ENCODE data around the gene CCDC196. TPM values are rescaled to one million over a fixed set of nuclear protein-coding genes. Genes with fewer than 3 reads are reported as not detected.

CCDC196 gene
- total RNA-seq, 4 donors from 2014 or later: not detected

Other genes starting within 250 kb of the CCDC196 start
- 10 to 100 TPM in 3 of 4 donors, 1 to 10 TPM in 1; 8.3 to 28.4 (median 12.8) TPM for gene GPHN, start 21.8 kb downstream of the CCDC196 start, total RNA-seq